ENCODE measurements around the gene RERE. TPM values are rescaled to one million over a fixed set of nuclear protein-coding genes. Genes with fewer than 3 reads are reported as not detected.

The RERE gene
- total RNA-seq, 1 donor from 2014 or later: 134 TPM

GRCh38 chr1:8404460-8405370 lies 412.7 kb downstream of the RERE start:
- intact Hi-C loops (cut with DNase I): no loop called here
- no peak for DNase-seq (ENCODE audit: low spot score)
- ATAC-seq: no peak

DNA sequence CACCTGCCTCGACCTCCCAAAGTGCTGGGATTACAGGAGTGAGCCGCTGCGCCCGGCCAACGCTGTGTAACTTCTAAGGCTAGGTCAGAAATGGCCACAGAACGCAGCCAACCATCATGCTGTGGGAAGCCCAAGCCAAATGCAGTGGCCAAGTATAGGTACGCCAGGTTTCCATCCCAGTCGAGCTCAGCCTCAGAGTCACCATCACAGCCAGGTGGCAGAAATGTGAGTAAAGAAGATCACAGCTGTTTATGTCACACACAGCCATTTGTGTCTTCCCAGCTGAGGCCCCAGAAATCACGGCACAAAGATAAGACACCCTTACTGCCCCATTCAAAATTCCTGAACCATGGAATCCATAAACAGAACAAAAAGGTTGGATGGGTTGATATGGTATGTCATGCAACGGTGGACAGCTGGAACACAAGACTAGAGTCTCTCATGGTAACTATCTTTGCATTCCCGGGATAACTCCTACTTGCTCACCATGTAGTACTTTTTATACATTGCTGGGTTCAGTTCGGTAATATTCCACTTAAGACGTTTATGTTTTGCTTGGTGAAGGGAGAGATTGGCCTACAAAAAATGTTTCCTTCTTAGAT lies 415.2 kb downstream of the RERE start:
- intact Hi-C loops (cut with DNase I): no loop called here
- no peak for DNase-seq (ENCODE audit: low spot score)
- ATAC-seq: no peak

GRCh38 chr1:8398677-8399076 lies 418.8 kb downstream of the RERE start:
- intact Hi-C loops (cut with DNase I): no loop called here
- ATAC-seq (no peak), DNase-seq (ENCODE audit: low spot score) (no peak)

GRCh38 chr1:8398086-8398485 lies 419.4 kb downstream of the RERE start:
- no peak for ATAC-seq
- DNase-seq (ENCODE audit: low spot score): no peak
- intact Hi-C loops (cut with DNase I): no loop called here

DNA sequence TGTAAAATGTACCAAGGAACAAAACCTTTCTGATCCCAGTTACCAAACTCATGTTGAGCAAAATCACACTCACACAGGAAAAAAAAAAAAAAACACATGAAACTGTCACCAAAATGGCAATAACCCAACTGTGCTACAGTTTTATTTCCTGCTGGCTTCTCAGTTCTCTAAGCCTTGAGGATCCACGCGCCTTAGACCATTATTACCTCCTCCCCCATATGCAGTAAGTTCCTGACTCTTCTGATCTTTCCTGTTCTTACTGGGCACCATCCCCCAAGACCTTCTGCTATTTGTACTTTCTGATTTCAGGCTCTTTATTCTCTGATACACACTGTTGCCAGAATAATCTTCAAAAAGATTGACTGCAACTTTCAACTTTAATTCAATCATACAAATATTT lies 419.9 kb downstream of the RERE start:
- DNase-seq (ENCODE audit: low spot score) (no peak), ATAC-seq (peak; percentile 46)
- intact Hi-C loops (cut with DNase I): no loop called here

- DNase-seq (ENCODE audit: low spot score) (no peak), ATAC-seq (peak; percentile 91)
- intact Hi-C loops (cut with DNase I): no loop called here
These were observed 420.5 kb downstream of the RERE start for GRCh38 chr1:8396786-8397406.

DNA sequence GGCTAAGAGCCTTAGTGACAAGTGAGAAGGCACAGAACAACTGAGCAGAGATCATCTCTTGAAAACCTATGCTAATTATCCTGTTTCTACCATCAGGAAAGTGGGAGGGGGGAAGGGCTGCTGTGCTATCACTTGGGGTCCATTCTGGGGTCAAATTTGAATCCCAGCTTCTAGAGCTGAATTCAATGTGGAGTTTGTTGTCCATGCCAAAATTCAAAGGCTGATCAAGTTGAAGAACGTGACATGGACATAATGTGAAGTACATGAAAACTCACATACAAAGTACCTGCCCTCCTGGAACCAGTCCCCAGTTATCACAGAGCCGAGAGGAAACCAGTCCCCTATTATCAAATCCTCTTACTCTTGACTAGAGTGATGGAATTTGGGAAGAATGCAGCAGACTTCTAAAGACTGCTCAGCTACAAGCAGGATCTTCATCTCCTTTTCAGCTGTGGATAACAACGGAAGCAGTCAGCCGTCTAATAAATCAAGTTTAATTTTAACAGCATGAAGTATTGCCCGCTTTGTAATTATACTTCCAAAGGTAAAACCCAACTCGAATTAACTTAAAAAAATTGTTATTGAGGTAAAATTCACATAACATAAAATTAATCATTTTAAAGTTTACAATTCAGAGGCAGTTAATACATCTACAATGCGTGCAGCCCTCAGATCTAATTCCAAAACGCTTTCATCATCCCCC lies 421.2 kb downstream of the RERE start:
- intact Hi-C loops (cut with DNase I): no loop called here
- ATAC-seq: peak; percentile 29
- DNase-seq (ENCODE audit: low spot score): no peak

GRCh38 chr1:8395433-8395866 lies 422.0 kb downstream of the RERE start:
- DNase-seq (ENCODE audit: low spot score) (no peak), ATAC-seq (peak; percentile 33)
- intact Hi-C loops (cut with DNase I): loop anchor here (1.0 kb wide), 1 partner anchor 20 kb away; no protein-coding TSS in a partner anchor

- intact Hi-C loops (cut with DNase I): loop anchor here (1.0 kb wide), 1 partner anchor 19 kb away; no protein-coding TSS in a partner anchor
- no peak for ATAC-seq
- DNase-seq (ENCODE audit: low spot score): no peak
These were observed 422.8 kb downstream of the RERE start for GRCh38 chr1:8394456-8395321.

DNA sequence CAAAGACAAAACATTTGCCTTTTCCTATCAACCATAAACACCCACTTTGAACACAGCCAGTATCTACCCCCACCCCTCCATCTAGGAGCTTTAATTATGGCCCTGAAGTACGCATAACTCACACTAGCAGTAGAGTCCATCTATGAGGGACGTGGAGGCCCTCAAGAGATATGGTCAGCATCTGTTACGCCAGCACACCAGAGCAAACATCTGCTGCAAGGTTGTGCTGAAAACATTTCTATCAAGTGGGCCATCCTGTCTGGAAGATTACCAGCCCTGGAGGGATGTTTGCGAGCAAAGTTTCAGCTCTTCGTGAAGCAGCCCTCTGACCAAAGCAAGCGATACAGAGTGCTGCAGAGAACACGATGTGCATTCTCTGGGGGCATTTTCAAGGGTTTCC lies 424.9 kb downstream of the RERE start:
- intact Hi-C loops (cut with DNase I): no loop called here

GRCh38 chr1:8390707-8391106 lies 426.7 kb downstream of the RERE start:
- DNase-seq (ENCODE audit: low spot score) (no peak), ATAC-seq (no peak)

More for the DNA sequence above, 424.9 kb downstream of the RERE start:
- no peak for ATAC-seq
- no peak for DNase-seq (ENCODE audit: low spot score)

GRCh38 chr1:8389958-8390535 lies 427.4 kb downstream of the RERE start:
- peak; percentile 23 for ATAC-seq
- DNase-seq (ENCODE audit: low spot score): no peak

More at GRCh38 chr1:8390707-8391106, 426.7 kb downstream of the RERE start:
- intact Hi-C loops (cut with DNase I): no loop called here

GRCh38 chr1:8388732-8389562 lies 428.5 kb downstream of the RERE start:
- no peak for DNase-seq (ENCODE audit: low spot score)
- ATAC-seq: no peak
- intact Hi-C loops (cut with DNase I): no loop called here

More at GRCh38 chr1:8389958-8390535, 427.4 kb downstream of the RERE start:
- intact Hi-C loops (cut with DNase I): no loop called here

GRCh38 chr1:8386247-8386646 lies 431.2 kb downstream of the RERE start:
- no peak for DNase-seq (ENCODE audit: low spot score)
- intact Hi-C loops (cut with DNase I): no loop called here
- ATAC-seq: no peak

DNA sequence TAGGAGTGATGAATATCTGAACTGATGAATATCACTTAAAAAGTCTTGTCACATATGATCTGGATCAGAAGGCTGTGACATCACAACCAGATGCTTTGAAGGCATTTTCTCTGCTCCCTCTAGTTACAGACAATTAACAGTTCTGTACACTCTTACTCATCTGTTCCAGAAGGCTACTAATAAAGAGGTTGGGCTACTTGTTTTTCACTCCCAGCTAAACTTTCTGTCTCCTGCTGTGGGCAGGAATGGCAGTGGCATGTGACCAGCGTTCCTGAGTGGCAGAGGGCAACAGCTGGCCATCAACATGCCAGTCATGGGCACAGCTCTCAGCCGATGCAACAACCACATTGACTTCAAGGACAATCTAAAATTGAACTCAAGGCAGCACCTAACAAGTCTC lies 432.9 kb downstream of the RERE start:
- no peak for ATAC-seq

DNA sequence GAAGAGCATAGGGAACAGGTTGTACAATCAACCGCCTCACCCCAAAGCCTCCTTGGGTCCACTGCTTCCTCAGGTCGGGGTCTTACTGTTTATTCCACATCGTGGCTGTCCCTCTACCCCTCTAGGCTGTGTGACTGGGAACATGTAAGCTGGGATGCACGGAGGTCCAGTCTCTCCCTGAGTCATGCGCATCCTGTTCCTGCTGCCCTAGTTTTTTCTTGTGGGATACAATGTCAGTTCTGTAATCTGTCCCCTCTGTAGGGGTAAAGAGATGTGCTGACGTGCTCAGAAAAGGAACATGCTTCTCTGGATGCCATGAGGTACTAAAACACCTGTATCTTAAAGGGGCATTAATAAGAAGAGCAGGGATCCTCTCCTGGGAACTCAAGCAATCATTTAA lies 433.4 kb downstream of the RERE start:
- ATAC-seq (no peak), DNase-seq (ENCODE audit: low spot score) (no peak)
- intact Hi-C loops (cut with DNase I): no loop called here

More for the DNA sequence above, 432.9 kb downstream of the RERE start:
- no peak for DNase-seq (ENCODE audit: low spot score)
- intact Hi-C loops (cut with DNase I): no loop called here
